HG02798 (cell line): ENCODE results near the gene SV2B.

ENCODE experiments used
- ATAC-seq: cut with Tn5 transposase; IDR thresholded peaks from one replicate; pipeline ENCODE4 v1.9.1; 2021; ENCODE audit warnings: mild to moderate bottlenecking; ENCODE audit not compliant: unreplicated experiment, poor library complexity

Gene SV2B

DNA sequence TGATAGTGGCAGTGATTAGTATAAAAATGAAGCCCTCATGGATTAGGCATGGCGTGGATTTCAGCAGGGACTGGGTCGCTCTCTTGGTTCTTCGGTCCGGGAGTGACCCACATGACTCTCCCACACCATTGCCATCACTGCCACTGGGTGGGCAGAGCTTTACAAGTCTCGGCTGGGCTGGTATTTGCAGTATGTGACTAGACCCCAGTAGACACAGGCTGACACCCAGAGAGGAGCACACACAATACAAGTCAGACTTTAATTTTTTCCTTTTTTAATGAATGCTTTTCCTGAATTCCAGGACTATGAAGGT lies 1.5 kb downstream of the SV2B start:
- no peak for ATAC-seq

DNA sequence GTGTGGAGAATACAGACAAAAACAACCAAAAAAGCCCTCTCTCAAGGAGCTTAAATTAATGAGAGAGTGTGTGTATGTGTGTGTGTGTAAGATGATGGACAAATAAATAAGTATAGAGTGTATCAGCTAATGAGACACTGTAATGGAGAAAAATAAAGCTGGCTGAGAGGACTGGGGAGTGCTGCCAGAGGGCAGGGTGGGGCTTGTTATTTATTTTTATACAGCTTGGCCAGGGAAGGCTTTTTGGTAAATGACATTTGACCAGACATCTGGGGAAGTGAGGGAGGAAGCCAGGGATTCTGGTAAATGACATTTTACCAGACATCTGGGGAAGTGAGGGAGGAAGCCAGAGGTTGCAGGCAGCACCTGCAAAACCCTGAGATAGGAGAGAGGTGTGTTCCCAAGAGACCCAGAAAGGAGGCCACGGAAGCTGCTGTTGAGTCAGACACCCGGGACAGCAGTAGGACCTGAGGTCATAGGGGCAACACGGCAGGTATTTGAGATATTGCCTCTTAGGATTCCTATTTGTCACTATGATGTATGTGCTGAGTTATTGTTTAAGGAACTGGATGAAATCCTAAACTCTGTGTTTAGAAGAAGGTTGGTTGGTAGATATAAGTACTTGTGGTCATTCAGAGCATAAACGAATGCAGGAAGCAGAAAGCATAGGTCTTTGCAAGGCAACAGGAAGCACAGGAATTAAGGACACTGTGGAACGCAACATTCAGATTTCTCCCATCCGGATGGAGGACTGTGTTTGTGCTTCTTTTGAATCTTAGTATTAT lies 2.7 kb downstream of the SV2B start:
- no peak for ATAC-seq

DNA sequence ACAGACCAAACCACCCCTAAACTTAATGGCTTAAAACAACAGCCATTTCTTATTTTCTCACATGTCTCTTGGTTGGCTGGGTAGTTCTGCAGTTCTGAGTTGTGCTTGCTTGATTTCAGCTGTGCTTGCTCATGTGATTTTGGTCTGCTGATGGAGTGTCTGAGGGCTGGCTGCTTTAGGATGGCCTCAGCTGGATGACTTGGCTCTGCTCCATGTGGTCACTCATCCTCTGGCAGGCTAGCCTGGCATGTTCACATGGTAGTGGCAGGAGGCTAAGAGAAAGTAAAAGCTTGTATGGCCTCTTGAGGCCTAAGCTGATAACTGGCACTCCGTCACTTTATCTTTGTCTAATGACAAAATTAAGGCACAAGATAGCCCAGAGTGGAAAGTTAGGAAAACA lies 4.1 kb downstream of the SV2B start:
- ATAC-seq: no peak

DNA sequence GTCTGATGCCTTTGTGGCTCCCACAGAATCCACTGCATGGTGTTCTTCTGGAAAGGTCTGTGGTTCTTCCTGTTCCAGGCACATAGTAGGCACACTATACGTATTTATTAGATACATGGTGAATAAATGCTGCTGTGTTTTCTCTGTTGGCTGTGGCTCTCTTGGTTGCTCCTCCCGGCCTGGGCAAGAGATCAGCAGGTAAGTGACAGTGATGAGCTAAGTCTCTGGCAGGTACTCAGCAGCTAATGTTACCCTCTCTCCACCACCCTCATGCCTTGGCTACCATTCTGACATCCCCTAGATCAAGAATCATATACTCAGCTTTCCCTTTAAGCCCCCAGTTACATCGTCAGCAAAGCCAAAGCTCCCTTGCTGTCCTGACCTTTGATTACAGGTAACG lies 8.4 kb downstream of the SV2B start:
- no peak for ATAC-seq

DNA sequence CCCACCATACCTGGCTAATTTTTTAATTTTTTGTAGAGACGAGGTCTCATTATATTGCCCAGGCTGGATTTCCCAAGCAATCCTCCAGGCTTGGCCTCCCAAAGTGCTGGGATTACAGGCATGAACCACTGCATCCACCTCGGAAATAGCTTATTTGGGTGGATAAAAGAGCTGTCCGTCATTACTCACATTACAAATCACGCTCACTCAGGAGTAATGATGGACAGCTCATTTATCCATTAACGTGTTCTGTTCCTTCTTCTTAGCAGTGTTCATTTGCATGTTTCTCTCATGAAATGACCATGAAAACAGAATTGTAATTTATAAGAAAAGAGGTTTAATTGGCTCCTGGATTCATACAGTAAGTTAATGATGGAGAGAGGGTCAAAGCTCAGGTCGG lies 9.8 kb downstream of the SV2B start:
- no peak for ATAC-seq

DNA sequence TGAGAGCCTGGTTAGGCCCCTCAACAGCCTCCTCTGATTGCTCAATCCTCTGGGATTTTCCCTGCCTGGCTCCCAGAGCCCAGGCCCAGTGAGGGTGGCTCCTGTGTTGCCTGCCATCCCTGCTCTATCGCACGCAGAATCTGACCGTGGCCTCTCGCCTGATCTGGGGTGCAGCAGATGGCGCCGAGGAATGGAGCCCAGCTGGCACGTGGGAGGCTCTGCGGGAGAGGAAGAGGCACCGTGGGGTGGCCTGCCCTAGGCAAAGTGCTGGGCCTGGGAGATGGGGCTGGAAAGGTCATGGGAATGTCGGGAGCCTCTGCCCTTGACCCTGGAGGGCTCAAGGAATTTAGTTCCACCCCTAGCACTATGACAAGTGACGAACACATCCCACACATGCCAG lies 10.3 kb downstream of the SV2B start:
- no peak for ATAC-seq

DNA sequence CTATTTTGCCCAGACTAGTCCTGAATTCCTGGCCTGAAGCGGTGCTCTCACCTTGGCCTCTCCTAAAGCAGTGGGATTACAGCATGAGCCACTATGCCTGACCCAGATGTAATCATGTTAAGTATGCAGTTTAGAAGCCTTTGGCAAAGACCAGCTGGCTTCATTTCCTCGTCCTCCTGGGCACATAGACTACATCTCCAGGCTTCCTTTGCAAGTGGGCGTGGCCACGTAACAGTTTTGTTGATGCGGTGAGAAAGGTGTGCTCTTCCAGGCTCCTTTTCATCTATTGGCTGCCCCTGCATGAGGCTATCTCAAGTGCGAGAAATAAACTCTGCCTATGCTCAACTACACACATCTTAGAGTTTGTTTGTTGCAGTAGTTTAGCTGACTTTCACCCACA lies 13.0 kb downstream of the SV2B start:
- no peak for ATAC-seq

DNA sequence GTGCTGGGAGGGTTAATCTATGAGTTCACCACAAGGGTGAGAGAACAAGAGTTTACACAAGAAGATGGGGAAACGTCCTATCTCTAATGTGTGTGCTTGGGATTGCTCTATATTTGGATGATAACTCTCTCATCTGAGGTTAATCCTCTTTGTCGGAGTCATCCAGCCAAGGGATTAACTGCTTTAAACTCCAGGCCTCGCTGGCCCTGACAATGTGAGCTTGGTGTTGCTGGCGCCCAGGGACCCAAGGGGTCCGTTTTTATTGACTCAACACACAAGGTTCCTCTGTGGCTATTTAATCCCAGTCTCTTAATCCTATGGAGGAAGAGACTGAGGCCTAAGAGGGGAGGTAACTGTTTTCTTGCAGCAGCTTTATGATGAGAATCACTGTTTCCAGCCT lies 14.2 kb downstream of the SV2B start:
- ATAC-seq: no peak

DNA sequence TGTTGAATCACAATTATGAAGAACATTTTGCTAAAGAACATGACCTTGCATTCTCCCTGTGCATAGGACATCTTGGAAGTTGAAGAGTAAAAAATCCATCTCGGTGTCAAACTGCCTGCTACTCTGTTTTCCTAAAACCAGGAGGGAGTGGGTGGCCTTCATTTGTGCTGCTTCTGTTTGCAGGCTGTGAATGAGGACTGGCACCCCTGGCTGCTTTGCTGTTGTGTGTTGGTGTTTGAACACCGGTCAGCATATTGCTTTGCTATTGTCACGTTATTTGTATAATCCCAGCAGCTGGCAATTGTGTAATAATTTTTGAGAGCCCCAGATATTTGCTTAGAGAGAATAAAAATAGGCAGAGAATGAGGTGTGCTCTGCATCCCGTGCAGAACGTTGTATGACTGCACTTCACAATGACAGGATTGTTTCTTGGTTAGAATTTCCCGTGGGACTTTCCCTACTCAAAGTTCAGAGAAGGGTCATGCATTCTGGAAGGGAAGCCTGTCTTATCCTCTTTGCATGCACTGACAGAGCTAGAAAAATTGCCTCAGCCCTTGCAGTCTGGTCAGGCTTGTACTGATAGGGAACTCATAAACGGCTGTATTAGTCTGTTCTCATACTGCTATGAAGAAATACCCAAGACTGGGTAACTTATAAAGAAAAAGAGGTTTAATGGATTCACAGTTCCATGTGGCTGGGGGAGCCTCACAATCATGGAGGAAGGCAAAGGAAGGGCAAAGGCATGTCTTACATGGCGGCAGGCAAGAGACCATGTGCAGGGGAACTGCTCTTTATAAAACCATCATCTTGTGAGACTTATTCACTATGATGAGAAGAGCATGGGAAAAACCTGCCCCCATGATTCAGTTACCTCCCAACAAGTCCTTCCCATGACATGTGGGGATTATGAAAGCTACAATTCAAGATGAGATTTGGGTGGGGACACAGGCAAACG lies 16.3 kb downstream of the SV2B start:
- ATAC-seq: peak; percentile 87

DNA sequence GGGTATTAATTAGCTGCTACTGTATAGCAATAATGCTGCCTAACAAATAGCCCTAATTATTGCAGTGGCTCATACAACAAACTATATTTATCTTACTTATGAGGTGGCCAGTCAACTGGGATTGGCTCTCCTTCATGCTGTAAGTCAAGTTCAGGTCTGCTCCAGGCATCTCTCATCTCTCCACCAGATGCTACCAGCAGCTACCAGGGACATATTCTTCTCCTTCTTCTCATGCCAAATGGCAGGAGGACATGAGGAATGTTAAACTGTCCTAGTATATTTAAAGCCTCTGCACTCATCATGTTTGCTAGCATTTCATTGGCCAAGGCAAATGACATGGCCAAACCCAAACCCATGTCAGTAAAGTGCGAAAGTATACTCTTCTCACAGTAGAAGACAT lies 17.3 kb downstream of the SV2B start:
- ATAC-seq: no peak

DNA sequence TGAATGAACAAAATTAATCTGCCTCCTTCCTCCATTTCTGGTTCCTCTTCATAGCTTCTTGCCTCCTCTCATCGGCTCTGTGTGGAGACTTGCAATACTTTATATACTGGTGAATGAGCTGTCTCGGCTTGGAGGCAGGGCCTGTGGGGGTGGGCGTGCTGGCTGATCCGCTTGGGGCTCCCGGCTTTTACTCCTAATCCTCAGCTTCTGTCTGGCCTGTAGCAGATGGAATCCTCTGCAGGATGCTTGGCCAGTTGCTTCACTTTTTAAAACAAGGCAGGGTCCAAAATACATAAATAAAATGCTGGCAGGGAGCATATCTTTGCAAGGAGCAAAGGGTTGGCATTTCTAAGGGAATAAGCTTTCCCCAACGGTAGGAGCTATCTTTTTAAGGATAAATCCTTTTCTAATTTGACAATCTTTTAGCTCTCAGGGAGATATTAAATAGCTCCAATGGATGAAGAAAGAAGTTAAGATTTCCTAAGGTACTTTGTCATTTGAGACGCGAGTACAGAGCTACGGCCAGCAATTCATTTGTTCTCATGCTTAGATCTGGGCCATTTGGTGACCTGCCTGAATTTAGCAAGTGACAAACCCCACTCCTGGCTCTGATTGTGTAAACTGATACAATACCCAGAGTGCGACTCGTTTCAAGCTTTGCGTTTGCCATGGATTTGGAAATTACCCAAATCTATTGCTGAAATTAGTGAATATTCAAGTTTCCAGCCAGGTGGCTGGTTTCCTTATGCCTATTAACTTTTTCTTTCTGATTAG lies 18.9 kb downstream of the SV2B start:
- no peak for ATAC-seq

DNA sequence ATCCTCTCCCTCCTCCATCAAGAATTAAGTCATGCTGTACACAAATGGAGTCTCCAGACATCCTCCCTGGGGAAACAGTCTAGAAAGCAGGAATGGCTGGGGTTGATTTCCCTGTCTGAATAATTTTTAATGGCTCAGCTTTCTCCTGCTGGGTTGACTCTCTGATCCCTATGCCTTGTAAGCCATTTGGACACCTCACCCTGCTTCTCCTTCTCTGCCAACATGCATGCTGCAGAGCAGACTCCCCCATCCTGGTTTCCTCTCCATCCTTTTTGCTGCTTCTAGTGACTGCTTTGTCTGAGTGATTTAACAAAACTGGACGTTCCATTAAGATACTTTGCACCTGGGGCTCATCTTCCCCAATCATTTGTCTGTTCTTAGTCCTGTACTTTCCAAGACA lies 22.2 kb downstream of the SV2B start:
- ATAC-seq: no peak

DNA sequence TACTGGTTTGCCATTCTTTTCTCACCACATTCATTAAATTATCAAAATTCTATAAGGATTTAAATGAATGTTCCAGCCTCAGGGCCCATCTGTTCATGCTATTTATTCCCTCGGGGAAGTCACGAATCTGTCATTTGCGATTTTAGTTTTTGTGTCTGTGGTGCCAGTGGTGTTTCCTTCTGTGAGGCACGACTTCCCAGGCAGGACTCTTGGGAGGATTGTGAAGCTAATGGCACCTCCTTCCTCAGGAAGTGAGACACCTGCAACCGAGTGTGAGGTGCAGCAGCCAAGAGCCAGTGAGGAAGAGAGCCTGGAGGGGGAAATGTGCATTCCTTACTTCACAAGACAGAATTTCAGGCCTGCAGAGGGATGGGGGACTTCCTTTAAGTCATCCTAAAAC lies 24.1 kb downstream of the SV2B start:
- ATAC-seq: no peak

DNA sequence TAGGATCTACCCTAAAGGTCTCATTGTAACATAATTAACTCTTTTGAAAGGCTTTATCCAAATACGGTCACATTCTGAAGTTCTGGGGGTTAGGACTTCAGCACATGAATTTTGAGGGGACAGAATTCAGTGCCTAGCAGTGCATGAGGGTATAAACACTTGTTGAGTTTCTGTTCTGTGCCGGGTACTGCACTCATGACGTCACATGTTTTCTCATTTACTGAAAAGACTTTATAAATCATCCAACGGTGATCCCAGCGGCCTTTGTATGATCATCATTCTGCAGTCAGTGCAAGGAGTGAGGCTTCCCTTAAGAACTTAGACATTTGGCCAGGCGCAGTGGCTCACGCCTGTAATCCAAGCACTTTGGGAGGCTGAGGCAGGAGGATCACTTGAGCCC lies 25.1 kb downstream of the SV2B start:
- no peak for ATAC-seq

DNA sequence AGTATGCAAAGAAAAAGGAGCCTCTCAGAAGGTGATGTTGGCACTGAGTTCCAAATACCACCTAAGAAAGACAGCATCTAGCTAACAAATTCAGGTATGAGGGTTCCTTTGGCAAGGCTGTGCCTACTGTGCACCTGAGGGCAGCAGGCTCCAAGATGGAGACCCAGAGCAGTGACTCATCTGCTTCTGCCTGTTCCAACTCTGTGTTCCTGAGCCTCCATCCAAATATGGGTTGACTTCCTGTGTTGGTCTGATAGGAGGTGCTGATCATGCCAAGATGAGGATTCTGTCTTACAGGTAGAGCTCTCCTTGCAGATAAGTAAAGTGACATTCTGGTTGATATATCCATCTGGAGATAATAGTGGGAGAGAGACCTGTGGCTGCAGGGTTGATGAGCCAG lies 26.0 kb downstream of the SV2B start:
- peak; percentile 52 for ATAC-seq

DNA sequence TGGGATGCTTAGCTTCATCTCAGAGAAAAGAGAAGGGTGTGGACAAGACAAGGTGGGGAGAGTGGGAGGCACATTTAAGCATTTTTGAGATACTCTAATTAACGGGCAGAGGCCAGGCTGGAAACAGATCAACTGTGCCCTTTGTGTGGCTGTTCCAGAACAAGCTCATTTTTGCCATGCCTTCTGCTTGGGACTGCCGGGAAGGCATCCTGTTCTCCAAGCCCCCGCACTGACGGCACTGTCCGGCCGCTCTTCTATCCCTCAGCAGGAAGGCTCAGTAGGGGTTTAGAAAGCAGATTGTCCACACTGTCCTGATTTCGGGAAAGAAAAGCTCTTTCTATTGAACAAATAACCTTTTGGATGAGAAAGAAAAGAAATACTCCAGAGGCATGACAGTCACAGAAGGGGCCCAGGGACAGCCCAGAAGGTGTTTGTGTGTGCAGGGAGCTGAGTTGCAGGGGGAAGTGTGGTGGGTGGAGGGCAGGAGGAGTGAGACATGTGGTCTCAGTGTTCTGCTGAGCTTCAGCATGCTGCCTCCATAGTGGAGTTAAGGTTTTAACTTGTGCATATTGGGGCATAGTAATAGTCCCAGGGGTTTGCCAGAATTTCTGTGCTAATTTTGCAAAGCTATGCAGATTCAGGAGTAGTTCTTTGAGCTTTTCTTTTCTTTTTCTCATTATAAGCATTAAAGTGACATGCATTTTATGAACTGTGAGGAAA lies 27.3 kb downstream of the SV2B start:
- peak; percentile 48 for ATAC-seq

DNA sequence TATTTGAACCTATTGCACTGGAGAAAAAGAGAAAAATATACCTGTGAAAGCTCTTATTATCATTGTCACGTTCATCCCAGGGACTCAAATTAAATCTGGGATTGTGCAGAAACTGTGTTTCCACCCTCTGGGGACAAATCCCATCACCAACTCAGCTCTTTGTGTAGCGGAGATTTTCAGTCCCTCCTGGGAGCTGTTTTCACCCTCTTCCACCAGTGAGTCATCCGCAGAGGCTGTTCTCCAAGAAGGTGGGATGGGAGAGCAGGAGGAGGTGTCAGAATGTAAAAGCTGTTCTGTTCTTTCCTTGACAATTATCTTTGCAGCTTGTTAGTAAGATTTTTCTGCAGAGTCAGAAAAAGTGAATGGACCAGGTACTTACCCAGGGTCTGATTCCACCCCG lies 28.0 kb downstream of the SV2B start:
- ATAC-seq: no peak

DNA sequence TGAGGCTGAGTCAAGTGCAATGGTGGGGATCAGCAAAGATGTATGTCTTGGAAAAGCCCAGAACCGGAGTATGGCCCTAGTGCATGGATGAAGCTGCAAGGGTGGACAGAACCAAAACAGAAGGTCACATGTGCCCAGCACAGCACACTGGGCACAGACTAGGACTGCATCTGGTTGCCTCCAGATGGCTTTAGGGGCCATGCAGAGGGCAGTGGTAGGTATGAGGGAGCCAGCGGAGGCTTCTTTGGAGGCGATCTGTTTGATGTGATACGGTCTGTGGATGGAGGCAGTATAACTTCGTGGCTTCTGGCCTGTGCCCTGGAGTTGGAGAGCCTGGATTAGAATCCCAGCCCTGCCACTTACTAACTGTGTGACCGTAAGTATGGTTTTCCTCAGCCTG lies 29.4 kb downstream of the SV2B start:
- no peak for ATAC-seq

DNA sequence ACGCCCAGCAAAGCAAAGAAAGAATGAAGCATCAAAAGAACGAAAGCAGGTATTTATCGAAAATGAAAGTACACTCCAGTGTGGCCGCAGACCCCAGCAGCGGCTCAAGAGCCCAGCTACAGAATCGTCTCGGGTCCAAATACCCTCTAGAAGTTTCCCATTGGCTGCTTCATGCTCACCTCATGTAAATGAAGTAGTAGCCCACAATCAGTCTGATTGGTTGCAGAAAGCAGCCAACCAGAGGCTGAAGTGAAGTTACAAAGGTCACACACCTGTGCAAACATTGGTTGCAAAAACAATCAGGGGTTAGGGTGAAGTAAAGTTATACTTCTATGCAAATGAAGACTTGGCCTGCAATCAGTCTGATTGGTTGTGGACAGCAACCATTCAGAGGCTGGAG lies 32.0 kb downstream of the SV2B start:
- no peak for ATAC-seq

DNA sequence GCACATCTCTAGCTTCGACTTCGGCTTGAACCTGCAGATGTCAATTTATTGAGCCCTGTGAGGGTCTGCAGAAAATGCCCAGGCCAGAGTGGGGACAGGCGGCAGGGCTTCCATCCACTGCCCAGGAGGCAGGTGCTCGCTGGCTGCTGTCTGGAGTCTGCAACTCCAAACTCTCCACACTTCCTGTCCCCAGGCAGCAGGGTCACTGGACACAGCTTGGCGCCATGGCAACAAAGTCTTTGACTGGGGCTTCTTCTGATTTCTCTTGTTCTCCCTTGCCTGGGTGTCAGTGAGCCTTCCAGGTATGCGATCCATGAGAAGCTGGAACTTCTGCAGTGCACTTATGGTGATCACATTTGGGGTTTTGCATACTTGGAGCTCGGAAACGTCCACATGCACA lies 33.5 kb downstream of the SV2B start:
- ATAC-seq: no peak
